GM18520 (cell line): ENCODE measurements around the gene INO80E.

Source experiments
- ATAC-seq: cut with Tn5 transposase; IDR thresholded peaks from one replicate; pipeline ENCODE4 v1.9.1; 2021; ENCODE audit not compliant: unreplicated experiment

INO80E gene

DNA sequence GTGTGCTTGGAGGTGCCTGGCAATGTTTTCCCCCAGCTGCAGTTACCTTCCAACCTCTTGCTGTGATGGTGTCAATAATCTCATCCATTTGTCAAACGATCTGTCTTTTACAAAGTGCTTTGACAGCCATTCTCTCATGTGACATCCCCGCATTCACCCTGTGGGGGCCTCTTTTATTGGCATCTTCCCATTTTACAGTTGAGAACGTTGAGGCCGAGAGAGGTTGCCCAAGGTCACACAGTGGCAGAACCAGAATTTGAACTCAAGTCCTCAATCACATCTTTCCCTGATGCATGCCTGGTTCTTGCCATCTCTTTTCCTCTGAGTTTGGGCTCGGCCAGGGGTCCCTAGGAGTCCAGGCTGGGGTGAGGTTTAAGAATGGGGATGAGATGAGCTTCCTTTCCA, 20.9 kb upstream of the INO80E start:
- no peak for ATAC-seq

DNA sequence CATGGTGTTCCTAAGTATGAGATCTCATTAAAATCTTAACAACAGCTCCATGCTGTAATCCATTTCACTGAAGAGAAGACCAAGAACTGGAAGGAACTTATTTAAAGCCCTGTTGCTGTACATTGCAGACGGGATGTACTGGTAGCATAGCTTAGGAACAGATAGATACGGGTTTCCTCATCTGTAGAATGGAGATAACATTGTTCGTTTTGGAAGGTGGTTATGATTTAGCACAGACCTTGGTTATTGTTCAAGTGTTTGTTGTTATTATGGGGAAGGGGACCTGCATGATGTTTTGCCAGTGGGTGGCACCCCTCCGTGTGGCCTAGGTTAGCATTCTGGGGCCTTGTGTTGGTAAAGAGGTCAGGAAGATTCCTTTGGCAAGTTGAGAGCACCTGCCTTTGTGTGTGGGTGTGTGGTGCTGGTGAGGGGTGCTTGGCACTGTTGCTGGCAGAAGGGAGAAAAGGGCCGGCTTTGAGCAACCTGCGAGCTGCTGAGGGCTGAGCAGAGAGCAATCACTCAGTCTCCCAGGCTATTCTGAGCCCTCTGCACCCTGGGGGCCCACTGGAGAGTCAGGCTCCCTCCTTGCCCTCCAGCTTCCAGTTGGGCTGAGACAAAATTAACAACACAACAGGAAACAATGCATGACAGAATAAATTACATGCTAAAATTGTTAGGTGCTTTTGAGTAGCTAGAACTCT, 20.1 kb upstream of the INO80E start:
- ATAC-seq: no peak

DNA sequence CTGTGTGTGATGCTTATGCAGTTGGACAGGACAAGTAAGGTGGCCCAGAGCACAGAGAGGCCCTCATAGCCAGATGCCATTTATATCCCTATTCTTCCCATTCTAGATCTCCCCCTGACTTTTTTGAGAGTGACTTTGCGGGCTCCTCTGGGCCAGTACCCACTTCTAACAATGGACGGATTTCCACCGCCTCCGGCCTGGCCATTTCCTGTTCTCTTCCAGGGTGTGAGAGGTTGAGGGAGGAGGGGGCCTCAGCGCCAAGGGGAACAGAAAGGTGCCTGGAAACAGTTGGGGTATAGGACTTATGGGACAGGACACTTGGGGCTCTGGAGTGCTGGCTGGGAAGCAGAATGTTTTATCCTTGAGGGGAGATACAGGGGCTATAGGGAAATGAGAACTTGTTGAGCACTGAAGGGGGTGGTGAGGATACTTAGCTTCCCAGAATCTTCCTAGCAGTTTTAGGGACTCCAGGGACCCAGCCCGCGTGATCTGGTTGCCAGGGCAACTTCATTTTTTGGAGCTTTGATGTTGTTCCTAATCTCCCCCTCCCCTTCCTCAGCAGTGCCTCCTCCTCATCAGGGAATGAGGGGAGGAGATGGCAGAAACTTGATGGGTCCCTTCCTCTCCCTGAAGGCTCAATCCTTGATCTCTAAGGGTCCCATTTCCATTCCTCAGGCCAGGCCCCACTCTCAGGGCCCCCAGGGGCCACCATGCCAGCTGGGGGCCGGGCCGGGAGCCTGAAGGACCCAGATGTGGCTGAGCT, 18.8 kb upstream of the INO80E start:
- ATAC-seq: no peak

DNA sequence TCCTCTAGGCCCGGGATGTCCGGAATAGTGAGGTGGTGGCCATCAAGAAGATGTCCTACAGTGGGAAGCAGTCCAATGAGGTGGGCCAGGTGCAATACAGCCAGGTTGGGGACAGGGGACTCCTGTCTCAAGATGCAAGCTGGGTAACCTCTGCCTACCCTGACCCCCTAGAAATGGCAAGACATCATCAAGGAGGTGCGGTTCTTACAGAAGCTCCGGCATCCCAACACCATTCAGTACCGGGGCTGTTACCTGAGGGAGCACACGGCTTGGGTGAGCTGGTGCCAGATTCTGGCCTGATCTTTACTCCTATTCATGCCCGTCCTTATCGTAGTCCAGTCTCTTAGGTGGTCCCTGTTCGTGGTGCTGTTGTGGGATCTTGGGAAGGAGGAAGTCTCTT, 18.0 kb upstream of the INO80E start:
- no peak for ATAC-seq

DNA sequence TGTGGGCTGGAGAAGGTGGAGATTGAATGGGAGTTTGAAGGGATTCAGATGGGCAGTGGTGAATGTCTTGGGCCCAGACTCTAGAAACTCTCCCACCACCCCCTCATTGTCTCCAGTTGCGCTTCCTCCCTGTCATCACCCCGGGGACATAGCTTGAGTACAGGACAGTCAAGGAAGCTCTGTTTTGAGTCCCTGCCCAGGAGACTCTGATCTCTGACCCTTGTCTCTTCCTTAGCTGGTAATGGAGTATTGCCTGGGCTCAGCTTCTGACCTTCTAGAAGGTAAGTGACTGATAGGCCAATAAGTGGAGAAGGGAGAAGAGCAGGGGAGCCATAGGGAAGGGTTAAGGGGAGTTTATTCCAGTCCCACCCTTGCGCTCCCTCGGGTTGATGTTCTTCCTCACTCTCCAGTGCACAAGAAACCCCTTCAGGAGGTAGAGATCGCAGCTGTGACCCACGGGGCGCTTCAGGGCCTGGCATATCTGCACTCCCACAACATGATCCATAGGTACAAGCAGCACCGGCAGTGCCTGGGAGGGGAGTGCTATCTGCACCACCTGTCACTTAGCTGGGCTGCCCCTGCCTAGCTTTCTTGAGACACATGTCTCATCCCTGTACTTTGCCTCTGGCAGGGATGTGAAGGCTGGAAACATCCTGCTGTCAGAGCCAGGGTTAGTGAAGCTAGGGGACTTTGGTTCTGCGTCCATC, 17.3 kb upstream of the INO80E start:
- ATAC-seq: no peak

DNA sequence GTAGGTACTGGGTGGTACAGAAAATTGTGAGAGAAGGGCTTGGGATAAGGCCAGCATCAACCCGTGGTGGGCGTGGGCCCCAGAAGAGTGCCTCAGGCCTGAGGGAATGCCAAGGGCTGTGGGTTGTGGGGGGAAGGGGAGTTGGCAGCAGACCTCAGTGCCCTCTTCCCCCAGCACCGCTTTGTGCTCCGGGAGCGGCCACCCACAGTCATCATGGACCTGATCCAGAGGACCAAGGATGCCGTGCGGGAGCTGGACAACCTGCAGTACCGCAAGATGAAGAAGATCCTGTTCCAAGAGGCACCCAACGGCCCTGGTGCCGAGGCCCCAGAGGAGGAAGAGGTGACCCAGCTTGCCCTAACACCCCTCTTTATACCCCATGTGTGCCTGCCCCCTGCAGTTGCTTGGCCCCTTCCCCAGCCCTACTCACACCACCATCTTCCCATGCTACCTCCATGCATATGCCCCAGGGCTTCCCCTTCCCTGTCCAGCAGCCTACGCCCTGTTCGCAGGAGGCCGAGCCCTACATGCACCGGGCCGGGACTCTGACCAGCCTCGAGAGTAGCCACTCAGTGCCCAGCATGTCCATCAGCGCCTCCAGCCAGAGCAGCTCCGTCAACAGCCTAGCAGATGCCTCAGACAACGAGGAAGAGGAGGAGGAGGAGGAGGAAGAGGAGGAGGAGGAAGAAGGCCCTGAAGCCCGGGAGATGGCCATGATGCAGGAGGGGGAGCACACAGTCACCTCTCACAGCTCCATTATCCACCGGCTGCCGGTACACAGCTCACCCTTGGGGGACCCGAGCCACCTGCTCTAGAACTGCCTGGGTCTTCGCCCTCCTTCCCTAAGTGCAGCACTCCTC, 13.3 kb upstream of the INO80E start:
- no peak for ATAC-seq

DNA sequence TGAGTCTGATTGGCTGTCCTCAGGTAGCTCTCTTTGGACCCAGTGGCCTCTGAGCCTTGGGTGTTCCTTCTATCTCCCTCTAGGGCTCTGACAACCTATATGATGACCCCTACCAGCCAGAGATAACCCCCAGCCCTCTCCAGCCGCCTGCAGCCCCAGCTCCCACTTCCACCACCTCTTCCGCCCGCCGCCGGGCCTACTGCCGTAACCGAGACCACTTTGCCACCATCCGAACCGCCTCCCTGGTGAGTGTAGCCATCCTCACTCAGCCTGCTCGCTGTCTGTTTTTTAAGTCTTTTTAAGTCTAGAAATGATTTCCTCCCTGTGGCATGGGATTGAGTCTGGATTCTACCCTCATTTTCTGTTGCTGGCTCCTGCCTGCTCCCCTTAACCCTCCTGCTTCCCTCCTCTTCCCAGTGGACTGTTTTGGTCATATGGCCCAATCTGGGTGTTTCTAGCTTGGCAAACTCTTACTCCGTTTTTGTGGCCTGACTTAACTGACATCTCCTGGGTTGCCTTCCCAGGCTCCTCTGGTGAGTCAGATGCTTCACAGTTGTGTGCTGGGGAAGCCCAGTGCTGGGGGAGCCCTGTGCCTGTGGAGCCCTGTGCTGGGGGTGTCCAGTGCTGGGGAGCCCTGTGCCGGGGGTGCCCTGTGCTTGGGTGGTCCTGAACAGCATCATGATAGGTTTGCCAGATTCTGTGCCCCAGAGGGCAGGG, 12.5 kb upstream of the INO80E start:
- ATAC-seq: no peak

DNA sequence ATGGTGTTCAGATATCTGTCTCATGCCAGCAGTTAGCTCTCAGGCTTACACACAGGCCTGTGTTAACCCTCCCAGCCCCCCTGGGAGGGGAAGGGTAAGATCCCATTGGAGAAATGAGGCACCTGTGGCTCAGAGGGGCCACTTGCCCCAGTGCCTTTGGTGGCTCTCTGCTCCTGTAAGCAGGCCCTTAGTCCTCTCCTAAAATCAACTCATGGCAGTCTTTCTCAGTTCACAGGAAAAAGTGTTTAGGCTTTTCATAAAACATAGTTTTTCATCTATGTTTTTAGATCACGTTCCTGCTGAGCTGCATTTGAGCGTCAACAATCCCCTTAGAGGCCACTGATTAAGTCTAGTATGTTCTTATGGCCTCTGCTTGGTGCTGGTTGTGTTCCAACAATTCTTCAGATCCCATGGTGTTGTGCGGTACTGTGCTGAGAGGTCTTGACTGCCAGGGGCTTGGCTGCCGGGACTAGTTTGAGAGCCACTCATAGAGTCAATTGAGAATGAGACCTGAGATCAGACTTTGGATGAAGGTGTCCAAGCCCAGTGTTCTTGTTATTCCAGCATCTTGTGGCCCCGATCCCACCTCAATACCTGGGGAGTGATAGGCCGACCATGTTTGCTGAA, 11.8 kb upstream of the INO80E start:
- no peak for ATAC-seq

DNA sequence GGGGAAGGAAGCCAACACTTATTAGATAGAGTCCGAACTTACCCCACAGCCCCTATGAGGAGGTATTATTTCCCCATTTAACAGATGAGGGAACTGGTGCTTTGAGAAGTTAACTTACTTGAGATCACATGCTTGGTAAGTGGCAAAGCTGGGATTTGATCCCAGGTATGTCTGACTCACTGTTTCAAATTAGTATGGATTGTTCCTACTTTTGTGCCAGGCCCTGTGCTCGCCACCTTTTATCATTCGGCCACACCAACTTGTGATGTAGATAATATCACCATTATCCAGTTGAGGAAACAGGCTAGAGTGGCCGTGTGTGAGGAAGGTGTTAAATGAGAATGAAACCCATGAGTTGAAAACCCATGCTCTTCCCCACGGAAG, 11.3 kb upstream of the INO80E start:
- ATAC-seq: no peak

DNA sequence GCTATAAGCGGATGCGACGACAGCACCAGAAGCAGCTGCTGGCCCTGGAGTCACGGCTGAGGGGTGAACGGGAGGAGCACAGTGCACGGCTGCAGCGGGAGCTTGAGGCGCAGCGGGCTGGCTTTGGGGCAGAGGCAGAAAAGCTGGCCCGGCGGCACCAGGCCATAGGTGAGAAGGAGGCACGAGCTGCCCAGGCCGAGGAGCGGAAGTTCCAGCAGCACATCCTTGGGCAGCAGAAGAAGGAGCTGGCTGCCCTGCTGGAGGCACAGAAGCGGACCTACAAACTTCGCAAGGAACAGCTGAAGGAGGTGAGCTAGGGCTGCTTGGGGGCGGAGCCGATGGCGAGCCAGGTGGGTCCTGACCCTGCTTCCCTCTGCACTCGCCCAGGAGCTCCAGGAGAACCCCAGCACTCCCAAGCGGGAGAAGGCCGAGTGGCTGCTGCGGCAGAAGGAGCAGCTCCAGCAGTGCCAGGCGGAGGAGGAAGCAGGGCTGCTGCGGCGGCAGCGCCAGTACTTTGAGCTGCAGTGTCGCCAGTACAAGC, 10.7 kb upstream of the INO80E start:
- ATAC-seq: no peak

DNA sequence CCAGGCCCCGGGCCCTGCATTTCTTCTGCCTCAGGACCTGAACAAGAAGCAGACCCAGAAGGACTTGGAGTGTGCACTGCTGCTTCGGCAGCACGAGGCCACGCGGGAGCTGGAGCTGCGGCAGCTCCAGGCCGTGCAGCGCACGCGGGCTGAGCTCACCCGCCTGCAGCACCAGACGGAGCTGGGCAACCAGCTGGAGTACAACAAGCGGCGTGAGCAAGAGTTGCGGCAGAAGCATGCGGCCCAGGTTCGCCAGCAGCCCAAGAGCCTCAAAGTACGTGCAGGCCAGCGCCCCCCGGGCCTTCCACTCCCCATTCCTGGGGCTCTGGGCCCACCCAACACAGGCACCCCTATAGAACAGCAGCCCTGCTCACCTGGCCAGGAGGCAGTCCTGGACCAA, 9.8 kb upstream of the INO80E start:
- no peak for ATAC-seq

DNA sequence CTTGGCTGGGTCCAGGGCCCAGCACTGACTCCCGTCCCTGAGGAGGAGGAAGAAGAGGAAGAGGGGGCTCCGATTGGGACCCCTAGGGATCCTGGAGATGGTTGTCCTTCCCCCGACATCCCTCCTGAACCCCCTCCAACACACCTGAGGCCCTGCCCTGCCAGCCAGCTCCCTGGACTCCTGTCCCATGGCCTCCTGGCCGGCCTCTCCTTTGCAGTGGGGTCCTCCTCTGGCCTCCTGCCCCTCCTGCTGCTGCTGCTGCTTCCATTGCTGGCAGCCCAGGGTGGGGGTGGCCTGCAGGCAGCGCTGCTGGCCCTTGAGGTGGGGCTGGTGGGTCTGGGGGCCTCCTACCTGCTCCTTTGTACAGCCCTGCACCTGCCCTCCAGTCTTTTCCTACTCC, 9.1 kb upstream of the INO80E start:
- no peak for ATAC-seq

DNA sequence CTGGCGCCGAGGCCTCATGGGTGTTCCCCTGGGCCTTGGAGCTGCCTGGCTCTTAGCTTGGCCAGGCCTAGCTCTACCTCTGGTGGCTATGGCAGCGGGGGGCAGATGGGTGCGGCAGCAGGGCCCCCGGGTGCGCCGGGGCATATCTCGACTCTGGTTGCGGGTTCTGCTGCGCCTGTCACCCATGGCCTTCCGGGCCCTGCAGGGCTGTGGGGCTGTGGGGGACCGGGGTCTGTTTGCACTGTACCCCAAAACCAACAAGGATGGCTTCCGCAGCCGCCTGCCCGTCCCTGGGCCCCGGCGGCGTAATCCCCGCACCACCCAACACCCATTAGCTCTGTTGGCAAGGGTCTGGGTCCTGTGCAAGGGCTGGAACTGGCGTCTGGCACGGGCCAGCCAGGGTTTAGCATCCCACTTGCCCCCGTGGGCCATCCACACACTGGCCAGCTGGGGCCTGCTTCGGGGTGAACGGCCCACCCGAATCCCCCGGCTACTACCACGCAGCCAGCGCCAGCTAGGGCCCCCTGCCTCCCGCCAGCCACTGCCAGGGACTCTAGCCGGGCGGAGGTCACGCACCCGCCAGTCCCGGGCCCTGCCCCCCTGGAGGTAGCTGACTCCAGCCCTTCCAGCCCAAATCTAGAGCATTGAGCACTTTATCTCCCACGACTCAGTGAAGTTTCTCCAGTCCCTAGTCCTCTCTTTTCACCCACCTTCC, 8.5 kb upstream of the INO80E start:
- no peak for ATAC-seq

DNA sequence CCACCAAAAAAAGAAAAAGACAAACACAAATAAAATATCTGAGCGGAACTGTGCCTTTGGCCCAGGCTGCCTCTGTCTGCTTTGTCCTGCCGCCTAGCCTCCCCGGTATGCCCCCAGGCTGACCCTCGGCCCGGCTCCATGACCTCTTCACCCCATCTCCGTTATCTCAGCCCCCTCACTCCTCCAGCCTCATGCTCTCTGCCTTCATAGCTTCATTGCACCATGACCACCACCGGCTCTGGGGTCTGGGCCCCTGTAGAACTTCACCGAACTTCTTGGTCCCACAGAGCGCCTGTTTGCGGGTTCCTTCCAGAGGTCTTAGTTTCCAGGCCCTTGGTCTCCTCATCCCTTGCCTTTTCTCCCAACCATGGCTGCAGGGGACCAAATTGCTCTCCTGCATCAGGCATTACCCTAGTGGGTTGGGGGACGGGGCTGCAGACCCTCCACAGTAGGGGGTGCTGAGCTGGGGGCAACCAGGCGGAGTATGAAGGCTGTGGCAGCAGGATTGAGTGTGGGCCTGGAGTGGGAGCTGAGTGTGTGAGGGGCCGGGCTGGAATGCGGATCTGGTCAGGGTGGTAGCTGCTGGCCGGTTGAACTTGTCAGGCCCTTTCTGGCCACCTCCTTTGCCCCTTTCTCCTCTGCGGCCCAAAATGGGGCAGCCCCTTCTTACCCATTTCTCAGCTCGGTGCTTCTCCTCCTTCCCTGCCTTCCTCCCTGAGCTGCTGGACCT, 7.5 kb upstream of the INO80E start:
- no peak for ATAC-seq

DNA sequence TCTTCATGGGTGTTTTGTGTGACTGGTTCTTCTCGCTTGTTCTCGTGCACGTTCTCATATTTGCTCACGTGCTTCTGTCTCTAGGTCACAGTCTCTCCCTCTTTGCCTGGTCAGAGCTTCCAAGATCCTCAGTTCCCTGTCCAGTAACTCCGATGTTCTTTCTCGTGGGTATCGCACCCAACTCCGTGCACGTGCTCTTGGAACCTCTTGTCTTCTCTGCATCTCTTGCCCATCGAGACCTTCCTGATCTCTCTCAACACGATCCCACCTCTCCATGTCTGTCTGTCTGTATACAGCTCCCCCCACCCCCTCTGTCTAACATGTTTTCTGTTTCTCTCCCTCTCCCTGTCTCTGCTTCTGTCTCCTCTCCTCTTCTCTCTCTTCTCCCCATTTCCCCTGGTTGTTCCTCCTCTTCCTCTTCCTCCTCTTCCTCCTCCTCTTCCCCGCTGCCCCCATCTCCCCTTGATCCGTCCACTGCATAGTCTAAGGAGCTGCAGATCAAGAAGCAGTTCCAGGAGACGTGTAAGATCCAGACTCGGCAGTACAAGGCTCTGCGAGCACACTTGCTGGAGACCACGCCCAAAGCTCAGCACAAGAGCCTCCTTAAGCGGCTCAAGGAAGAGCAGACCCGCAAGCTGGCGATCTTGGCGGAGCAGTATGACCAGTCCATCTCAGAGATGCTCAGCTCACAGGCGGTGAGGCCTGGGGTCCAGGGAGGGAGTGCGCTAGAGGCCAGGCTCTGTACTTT, 6.8 kb upstream of the INO80E start:
- no peak for ATAC-seq

DNA sequence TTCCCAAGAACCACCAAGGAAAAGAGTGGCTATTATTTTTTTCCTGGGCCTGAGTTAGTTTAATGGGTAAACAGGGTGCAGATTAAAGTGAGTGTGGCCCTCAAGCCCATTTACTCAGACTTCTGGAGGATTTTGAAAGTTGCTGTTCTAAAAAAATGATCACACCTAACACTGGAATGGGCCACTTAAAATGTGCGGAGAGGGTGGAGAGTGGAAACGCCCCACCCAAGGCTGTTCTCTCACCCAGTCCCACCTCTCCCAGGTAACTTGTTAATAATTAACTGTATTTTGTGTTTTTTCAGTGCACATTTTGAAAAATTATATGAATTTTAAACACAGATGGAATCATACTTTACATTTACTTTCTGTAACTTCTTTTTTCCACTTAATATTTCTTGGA, 6.0 kb upstream of the INO80E start:
- no peak for ATAC-seq

DNA sequence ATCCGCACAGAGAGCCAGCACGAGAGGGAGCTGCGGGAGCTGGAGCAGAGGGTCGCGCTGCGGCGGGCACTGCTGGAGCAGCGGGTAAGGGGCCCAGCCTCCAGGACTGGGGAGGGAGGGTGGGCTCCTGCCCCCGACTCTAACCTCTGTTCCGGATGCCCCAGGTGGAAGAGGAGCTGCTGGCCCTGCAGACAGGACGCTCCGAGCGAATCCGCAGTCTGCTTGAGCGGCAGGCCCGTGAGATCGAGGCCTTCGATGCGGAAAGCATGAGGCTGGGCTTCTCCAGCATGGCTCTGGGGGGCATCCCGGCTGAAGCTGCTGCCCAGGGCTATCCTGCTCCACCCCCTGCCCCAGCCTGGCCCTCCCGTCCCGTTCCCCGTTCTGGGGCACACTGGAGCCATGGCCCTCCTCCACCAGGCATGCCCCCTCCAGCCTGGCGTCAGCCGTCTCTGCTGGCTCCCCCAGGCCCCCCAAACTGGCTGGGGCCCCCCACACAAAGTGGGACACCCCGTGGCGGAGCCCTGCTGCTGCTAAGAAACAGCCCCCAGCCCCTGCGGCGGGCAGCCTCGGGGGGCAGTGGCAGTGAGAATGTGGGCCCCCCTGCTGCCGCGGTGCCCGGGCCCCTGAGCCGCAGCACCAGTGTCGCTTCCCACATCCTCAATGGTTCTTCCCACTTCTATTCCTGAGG, 5.0 kb upstream of the INO80E start:
- ATAC-seq: no peak
